Inflammatory macrophage treated with lipopolysaccharide for 1 hour (primary cell): ENCODE results near the gene GAN.

Experiments
- DNase-seq, 2 donors: peaks; one replicate each; pipeline ENCODE4 v3.0.0-alpha.2; 2020 to 2022

GAN gene, protein sequence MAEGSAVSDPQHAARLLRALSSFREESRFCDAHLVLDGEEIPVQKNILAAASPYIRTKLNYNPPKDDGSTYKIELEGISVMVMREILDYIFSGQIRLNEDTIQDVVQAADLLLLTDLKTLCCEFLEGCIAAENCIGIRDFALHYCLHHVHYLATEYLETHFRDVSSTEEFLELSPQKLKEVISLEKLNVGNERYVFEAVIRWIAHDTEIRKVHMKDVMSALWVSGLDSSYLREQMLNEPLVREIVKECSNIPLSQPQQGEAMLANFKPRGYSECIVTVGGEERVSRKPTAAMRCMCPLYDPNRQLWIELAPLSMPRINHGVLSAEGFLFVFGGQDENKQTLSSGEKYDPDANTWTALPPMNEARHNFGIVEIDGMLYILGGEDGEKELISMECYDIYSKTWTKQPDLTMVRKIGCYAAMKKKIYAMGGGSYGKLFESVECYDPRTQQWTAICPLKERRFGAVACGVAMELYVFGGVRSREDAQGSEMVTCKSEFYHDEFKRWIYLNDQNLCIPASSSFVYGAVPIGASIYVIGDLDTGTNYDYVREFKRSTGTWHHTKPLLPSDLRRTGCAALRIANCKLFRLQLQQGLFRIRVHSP

DNA sequence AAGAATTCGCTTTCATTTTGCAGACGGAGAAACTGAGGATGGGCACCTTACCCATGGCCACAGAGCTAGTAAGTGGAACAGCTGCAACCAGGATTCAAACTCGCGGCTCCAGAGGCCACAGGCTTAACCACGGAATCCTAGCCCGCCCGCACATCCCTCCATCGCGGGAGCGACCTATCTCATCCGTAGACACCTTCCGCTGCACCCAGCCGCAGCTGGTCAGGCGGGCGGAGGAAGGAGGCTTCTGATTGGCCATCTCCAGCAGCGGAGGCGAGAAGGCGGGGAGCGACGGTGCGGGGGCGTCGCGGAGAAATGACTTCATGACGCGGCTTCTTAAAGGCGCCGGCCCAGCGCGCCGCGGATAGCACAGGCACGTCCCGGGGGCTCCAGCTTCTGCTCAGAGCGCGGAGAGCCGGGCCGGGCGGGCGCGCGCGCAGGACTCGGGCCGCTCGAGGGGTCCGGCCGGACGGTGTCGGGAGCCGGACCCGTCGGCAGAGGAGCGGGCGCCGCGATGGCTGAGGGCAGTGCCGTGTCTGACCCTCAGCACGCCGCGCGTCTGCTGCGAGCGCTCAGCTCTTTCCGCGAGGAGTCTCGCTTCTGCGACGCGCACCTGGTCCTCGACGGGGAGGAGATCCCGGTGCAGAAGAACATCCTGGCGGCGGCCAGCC lies at the start of gene GAN:
Gene GAN, plus strand, starts transcription at position 360 of the 668 bp plus-strand sequence. Its CDS starts 152 bp downstream, at position 512.
- DNase-seq: peak; percentile 93 to 95

DNA sequence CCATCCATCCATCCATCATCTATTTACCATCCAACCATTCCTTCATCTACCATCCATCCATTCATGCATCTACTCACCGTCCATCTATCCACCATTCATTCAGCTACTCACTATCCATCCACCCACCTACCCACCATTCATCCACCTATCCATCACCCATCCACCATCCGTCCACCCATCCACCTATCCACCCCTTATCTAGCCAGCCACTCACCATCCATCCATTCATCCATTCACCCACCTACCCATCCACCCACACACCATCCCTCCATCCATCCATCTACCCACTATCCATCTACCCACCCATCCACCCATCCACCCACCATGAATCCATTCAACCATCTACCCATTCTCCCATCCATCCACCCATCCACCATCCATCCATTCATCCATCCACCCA lies 49.7 kb upstream of the GAN start:
- no peak for DNase-seq

DNA sequence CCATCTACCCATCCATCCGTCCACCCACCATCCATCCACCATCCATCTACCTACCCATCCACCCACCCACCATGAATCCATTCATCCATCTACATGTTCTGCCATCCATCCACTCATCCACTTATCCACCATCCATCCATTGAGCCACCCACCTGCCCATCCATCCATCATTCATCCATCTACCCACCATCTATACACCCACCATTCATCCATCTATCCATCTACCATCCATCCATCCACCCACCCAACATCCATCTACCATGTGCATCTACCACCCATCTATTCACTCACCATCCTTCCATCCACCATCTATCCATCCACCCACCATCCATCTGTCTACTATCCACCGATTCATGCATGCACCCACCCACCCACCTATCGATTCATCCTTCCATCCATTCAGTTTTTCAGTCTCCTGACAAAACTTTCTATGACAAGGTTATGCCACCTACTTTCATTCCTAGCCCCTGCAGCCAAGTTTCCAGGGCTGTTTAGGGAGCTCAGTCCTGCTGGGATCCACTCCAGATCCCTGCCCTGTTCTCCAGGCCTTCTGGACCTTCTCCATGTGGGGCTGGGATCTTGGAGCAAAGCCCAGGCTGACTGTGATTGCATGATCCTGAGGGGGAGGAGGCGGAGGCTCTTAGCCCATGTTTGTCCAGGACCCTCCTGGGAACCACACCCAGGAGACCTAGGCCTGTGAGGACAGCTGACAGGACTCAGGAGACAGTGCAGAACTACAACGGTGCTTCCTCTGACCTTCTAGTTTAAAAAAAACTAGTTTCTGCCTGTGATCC lies 48.9 kb upstream of the GAN start:
- DNase-seq: no peak

DNA sequence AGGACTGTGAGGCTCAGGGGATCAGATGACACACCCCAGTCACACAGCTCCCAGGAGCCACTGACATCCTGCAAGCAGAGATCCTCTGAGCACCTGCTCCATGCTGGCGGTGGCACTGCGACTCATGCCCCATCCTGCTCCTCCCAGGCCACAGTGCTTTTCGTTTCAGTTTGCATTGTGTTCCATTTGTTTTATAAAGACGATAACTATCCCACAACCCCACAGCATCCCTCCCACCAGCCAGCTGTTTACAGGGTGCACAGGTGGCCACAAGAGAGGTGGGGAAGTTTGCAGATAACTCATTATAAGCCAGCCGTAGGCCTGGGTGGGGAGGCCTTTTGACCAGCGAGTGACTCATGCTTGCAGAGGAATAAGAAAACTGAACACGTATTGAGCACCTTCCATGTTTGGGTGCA lies 48.1 kb upstream of the GAN start:
- no peak for DNase-seq

DNA sequence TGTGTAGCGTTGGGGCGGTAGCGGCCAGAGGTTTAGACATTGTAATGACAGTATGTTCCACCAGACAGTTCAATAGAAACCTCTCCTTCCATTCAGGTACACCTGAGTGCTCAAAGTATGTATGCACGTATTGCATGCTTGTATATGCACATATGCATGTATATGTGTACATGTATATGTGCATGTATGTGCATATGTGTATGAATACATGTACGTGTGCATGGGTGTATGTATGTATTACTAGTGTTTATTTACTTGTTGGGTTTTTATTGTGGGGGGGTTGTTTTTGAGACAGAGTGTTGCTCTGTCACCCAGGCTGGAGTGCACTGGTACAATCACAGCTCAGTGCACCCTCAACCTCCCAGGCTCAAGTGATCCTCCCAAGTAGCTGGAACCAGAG lies 46.3 kb upstream of the GAN start:
- DNase-seq: no peak

DNA sequence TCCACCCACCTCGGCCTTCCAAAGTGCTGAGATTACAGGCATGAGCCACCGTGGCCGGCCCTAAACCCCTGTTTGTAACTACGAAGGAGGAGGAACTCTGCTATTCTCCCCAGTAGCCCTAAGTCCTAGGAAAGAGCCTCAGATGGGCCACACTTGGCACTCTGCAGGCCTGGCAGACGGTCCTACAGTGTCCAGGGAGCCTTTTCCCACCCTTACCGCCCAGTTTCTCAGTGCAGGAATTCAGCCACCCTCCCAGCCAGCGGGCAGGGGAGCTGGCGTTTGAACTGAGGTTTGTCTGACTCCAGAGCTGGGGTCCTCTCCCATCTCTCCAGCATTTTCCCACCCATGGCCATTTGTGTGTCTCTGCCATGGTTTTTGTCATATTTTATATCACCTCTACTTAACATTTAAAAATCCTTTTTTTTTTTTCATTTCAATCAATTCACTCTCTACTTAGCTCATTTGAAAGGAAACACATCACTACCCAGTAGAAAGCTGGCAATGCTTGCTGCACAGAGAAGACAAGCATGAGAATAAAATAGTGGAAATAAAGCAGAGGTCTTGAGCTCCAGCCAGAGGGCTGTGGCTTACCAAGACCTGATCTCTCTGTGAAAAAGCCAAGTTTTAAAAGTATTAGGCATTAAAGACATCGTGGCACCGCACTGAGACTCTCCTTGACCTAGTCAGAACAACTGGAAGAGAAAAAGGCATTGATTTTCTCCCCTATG lies 41.4 kb upstream of the GAN start:
- no peak for DNase-seq

DNA sequence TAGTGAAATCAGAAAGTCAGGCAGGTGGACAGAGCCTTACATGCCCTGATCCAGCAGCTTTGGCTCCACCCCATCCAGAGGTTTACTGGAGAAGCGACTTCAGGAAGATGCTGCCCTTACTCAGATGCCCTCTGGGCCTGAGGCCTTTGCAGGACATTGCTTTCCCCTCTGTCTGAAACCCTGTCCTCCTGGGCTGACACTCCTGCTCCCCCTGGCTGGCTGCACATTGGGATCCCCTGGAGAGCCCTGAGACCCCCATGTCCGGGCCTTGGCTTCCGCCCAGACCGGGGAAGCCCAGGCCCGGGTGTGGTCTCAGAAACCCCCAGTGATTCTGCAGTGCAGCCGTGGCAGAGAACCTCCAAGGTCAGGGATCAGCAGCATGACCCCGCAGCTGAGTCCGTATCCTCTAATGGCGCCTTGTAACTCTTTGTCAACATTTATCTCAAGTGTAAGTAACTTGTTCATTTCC lies 39.7 kb upstream of the GAN start:
- DNase-seq: no peak

DNA sequence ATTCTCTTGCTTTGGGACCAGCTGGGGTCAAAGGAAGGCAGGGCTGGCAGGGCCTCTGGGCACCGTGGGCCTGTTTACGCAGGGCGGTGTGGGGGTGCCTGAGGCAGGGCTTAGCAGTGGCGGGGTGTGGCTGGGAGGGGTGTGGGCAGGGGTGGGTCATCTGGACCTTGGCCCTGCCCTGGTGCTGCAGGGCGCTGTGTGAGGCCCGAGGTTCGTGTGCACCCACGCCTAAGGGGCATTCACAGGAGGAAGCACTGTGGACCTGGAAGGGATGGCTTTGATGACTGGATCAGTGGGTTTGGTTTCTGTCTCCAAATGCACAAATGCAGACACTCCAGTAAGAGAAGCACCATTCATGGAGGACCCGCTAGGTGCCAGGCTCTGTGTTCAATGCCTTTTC lies 39.0 kb upstream of the GAN start:
- no peak for DNase-seq

DNA sequence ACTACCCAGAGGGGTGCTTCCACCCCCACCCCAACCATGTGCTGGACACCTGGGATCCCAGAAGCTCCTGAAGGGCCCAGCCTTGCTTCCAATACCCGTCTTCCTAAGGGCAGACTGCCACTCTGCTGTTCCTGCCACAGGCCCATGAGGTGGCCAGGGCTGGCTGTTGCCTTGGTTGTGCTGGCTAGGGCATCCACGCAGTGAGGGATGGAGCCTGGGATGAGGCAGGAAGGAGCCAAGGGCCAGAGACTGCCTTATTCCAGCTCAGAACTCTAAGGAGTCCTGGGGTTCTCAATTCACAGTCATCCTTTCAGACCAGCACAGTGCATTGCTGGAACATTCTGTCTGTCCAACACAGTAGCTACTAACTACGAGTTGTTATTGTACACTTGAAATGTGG lies 38.4 kb upstream of the GAN start:
- no peak for DNase-seq

DNA sequence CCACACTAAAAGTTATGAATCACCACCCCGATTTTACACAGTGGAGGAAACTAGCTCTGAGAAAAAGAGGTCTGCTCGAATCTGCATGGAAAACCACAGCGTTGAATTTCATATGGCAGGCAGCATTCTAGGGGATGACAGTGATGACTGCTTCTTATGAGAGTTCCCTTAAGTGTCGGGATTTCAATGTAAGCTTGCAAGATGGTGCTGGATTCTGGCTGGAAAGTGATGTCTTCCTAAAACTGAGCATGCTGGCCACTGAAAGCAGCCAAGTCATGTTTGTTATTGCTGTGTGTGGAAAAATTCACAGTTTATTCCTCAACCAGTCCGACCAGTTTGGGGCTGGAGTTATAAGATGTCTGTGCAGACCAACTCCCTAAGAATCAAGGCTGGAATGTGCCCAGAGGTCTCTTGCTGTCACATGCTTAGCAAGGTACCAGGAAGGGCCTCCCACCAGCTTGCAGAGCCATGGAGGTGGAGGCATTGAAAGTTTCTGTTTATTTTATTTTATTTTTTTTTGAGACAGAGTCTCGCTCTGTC lies 37.2 kb upstream of the GAN start:
- no peak for DNase-seq

DNA sequence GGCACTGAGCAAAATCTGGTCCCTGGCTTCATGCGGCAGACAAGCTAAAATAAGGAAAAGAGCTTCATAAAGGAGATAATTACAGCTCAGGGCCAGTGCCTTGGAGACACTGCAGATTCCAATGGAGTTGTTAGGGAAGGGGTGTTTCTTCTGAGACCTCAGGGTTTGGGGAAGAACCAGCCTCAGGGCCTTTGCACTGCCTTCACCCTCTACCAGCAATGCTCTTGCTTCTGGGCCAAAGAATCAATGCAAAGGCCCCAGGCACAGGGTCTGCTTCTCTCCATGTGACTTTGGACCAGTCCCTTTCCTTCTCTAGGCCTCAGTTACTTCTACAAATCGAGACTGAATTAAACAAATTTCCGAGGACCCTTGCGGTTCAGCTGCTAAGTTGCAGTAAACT lies 36.2 kb upstream of the GAN start:
- DNase-seq: no peak

DNA sequence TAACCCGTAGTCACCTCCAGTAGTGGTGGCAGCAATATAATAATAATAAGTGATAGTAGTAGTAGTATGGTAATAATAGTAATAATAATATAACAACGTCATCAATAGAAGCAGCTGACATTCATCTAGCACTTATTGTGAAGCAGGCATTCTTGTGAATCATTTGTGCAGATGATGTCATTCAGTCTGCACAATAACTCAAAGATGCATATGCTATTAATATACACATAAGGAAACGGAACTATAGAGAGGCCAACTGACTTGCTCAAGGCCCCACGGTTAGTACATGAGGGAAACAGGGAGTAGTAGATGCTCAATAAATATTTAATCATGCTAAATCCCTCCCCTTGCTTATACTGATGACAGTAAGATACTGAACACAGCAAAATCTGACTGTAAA lies 35.4 kb upstream of the GAN start:
- DNase-seq: peak; percentile 17 to 47

DNA sequence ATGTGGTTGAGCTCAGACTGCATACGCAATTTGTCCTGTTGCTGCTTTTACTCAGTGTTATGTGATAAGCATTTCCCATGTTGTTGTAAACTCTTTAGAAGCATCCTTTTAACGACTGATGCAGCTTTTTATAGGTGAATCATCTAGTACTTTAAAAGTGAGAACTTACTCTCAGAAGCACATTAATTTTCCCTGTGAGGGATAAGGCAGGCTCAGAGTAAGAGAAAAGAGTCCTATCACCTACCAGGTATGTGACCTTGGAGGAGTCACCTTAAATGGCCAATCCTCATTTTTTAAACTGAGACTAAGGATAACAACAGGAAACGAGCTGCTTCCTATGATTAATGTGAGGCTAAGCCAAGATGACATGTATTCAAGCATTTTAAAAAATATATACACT lies 34.4 kb upstream of the GAN start:
- no peak for DNase-seq

DNA sequence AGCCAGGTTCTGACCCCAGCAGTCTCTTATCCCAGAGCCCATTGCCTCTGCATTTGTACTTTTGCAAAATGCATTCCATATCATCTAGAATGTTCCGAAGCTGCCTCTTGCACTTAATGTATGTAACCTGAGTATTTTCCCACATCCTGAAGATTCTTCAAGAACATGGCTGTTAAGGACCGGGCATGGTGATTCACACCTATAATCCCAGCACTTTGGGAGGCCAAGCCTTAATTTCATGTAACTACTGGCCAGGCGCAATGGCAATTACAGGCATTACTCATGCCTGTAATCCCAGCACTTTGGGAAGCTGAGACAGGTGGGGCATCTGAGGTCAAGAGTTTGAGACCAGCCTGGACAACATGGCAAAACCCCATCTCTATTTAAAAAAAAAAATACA lies 31.7 kb upstream of the GAN start:
- no peak for DNase-seq

DNA sequence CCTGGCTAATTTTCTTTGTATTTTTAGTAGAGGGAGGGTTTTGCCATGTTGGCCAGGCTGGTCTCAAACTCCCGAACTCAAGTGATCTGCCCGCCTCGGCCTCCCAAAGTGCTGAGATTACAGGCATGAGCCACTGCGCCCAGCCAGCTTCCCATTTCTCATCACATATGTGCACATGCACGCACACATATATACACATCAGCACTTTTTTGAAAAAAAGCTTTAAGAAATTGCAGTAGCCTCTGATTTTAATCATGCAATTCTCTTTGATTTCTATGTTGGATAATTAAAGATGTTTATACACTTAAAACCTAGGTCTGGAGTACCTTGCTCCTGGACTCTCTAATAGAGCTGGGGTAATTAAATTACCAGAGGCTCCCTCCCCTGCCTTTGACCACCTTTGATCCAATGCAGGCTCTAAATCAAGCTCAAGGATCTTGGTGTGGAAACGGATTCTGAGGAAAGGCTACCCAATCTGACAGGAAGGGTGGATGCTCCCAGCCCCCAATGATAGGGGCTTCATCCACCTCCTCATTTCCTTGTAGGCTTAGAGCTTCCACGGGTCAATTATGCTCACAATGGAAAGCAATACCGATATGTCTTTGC lies 29.7 kb upstream of the GAN start:
- DNase-seq: no peak

DNA sequence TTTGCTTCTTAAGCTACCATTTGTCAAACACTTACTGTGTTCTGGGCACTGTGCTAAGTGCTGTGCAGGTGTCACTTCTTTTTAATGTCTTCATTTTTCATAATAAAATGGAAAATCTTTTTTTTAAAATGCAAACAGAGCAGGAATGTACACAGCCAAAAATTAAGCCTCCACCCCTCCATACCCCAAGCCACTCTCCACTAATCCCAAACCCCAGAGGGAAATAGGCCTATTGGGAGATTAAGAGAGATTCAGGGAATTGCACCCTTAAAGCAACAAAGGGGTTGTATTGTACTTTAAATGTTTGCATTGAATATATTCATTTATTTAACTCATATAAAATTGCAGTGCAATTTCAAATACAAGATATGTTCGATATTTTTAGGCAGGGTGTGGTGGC lies 28.6 kb upstream of the GAN start:
- no peak for DNase-seq

DNA sequence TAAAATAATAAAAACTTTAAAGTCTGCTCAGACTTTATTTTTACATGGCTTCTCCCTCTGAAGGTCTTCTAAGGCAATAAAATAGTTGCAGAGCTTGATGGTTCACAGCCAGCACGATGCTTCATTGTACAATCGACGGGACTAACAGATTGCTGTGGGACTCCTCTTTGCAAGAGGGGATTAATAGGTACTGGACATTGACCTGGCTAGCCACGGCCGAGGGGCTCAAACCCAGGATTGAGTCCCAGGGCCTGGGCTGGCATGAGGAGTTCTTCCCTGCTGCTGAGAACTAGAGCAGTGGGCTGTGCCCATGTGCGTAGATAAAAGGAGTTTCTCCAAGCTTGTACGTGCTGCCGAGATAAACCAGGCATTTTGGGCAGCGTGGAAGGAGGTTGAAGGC lies 23.6 kb upstream of the GAN start:
- DNase-seq: no peak

DNA sequence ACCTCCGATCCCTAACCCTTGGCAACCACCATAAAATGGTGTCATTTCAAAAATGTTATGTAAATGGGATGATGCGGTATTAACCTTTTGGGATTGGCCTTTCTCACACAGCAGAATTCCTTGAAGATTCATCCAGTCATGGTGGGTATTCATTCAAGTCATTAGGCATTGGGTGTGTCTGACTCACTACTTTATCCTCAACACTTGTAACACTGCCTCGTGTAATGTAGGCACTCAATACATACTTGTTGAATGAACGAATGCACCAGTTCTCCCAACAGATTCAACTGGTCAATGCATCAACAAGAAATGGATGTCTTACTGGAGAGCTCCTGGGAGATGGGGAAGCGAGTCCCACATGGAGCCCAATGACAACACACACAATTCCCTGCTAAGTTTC lies 21.8 kb upstream of the GAN start:
- no peak for DNase-seq

DNA sequence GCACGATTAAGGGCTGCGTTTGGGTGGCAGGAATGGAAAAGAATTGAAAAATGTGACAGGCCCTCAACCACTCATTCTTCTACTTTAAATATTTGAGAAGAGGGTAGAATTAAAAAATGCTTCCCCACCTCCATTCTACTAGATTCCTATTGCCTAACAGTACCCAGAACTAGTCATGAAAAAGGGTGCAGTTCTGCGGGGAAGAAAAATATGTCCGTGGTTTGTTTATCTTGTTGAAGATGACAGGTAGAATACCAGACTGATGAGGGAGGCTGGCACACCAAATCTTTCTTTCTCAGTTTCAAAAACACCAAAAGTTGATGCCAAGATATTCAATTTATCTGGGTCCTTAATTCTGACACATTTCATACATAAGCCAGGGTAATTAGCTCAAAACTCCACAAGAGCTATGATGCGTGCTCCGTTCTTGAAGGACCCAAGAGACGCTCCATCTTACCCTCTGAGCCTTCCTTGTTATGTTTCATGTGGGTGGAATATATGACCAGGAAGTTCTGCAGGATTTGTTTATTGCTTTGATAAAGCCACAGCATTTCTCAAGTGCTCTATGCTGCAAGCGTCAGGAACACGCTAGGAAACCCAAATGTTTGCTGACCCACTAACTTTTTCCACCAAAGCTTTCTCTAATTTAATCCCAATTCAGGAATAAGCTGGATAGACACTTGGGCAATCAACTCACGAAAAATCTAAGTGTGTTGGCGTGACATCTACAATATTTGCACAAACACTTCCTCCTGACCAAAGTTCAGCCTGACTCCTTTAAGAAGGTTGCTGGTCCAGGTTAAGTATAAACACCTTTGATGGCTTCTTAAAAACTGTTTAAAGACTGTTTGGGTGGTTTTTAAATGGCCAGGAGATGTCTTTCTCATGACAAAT lies 20.6 kb upstream of the GAN start:
- DNase-seq: no peak

DNA sequence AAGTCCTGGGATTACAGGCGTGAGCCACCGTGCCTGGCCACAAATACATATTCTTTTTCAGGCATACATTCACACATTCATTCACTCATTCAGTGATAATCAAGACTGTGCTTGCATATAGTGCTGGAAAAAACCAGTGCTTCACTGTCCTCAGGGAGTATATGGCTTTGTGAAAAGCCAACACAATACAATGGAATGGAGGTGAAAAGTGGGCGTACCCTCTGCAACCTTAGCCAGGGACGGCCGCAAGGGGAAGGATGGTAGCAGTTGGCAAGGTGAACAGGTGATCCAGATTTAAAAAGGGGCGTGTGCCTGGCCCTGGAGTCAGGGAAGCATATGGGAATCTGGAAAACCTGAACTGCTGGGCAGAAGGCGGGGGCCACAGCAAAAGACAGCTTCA lies 18.1 kb upstream of the GAN start:
- DNase-seq: no peak

DNA sequence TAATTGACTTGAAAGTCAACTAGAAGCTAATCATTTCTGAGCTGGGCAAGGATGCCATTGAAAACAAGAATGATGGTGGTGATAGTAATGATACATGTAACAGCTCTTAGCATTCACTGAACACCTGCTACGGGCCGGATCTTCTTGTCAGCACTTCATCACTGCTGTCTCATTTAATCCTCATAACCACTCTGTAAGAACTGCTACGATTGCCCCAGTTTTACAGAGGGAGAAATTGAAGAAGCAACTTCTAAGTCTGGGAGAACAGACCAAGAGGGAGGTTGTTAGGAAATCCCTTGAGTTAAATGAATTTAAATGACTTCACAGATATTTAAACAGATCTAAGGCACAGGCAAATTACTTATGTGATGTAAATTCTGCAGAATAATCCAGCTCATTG lies 7.0 kb upstream of the GAN start:
- DNase-seq: no peak
